Mesendoderm (in vitro differentiated cells): Measurements from ENCODE around the gene HUS1B.

Experiments used
- DNase-seq: peaks from one replicate; pipeline ENCODE4 v3.0.0; 2013
- H2AK5ac ChIP-seq: 2 replicates; pipeline ENCODE4 v1.6.1; 2013; ENCODE audit warnings: low read length, inconsistent platforms
- H2BK120ac ChIP-seq: 2 replicates; pipeline ENCODE4 v1.6.1; 2013; ENCODE audit warnings: low read depth, mild to moderate bottlenecking, low read length, moderate library complexity, mixed read lengths
- H2BK15ac ChIP-seq: replicated peaks from 2 replicates; pipeline ENCODE4 v1.6.1; 2013; ENCODE audit warnings: low read depth, mild to moderate bottlenecking, moderate library complexity
- H2BK5ac ChIP-seq: 2 replicates; pipeline ENCODE4 v1.6.1; 2013; ENCODE audit warnings: low read length, inconsistent platforms
- H3K18ac ChIP-seq: 2 replicates; pipeline ENCODE4 v1.6.1; 2013; ENCODE audit warnings: mild to moderate bottlenecking, low read length, mixed read lengths
- H3K23ac ChIP-seq: one replicate; pipeline ENCODE4 v1.6.1; 2013; ENCODE audit warnings: low read length
- H3K27ac ChIP-seq: 2 replicates; pipeline ENCODE4 v1.5.1; 2013; ENCODE audit warnings: low read depth, mild to moderate bottlenecking, inconsistent platforms, low read length, moderate library complexity
- H3K27me3 ChIP-seq: 2 replicates; pipeline ENCODE4 v1.6.1; 2013; ENCODE audit warnings: low read length, control low read depth, mild to moderate bottlenecking, inconsistent platforms; ENCODE audit not compliant: insufficient read depth, poor library complexity
- H3K36me3 ChIP-seq: 2 replicates; pipeline ENCODE4 v1.6.1; 2013; ENCODE audit warnings: low read length, inconsistent platforms; ENCODE audit not compliant: control insufficient read depth, insufficient read depth
- H3K4ac ChIP-seq: one replicate; pipeline ENCODE4 v1.6.1; 2013; ENCODE audit warnings: low read depth, mild to moderate bottlenecking, low read length, moderate library complexity
- H3K4me1 ChIP-seq: 2 replicates; pipeline ENCODE4 v1.6.1; 2013; ENCODE audit warnings: low read depth, low read length, inconsistent platforms; ENCODE audit not compliant: control insufficient read depth
- H3K4me2 ChIP-seq: 2 replicates; pipeline ENCODE4 v1.6.1; 2013; ENCODE audit warnings: low read length
- H3K4me3 ChIP-seq: 2 replicates; pipeline ENCODE4 v1.5.1; 2013; ENCODE audit warnings: mild to moderate bottlenecking, low read length
- H3K56ac ChIP-seq: one replicate; pipeline ENCODE4 v1.6.1; 2013; ENCODE audit warnings: low read length
- H3K79me1 ChIP-seq: 2 replicates; pipeline ENCODE4 v1.6.1; 2013; ENCODE audit warnings: low read length, inconsistent platforms
- H3K79me2 ChIP-seq: 2 replicates; pipeline ENCODE4 v1.6.1; 2013; ENCODE audit warnings: mild to moderate bottlenecking, low read length; ENCODE audit not compliant: control insufficient read depth, insufficient read depth
- H3K9ac ChIP-seq: 2 replicates; pipeline ENCODE4 v1.6.1; 2013; ENCODE audit warnings: low read length, inconsistent platforms
- H4K5ac ChIP-seq: one replicate; pipeline ENCODE4 v1.6.1; 2013; ENCODE audit warnings: low read length
- H4K8ac ChIP-seq: one replicate; pipeline ENCODE4 v1.6.1; 2013; ENCODE audit warnings: low read depth, mild to moderate bottlenecking, control low read depth, low read length, moderate library complexity
- WGBS: extraction: QIAGEN DNeasy Blood & Tissue Kit; methylation state at CpG from one replicate; pipeline ENCODE4 v1.1.7; 2013; ENCODE audit warnings: low lambda C conversion rate, missing lambda C conversion rate; ENCODE audit not compliant: insufficient coverage; ENCODE audit errors: extremely low coverage; 5-methylcytosine and 5-hydroxymethylcytosine counted together

The HUS1B gene

GRCh38 chr6:683742-684440, 27.0 kb upstream of the HUS1B start:
- Histone ChIP-seq H2BK5ac (no peak overlapping the region), H3K4me3 (no peak overlapping the region), H3K36me3 (no peaks in the 10 kb centered on the region), H3K9ac (peak overlapping the region; percentile 6), H3K27me3 (no peaks in the 10 kb centered on the region), H2BK15ac (no peak overlapping the region), H4K8ac (no peak overlapping the region), H2BK120ac (no peak overlapping the region), H3K23ac (no peak overlapping the region), H3K79me2 (peaks cover 18% of the 10 kb centered on the region), H3K4me2 (peak overlapping the region; percentile 39), H3K4me1 (peaks cover 8% of the 10 kb centered on the region), H4K5ac (no peak overlapping the region), H3K4ac (no peak overlapping the region), H3K56ac (no peak overlapping the region), H2AK5ac (no peak overlapping the region), H3K79me1 (peaks cover 13% of the 10 kb centered on the region), H3K27ac (no peak overlapping the region), H3K18ac (no peak overlapping the region)
- WGBS, result no CpG with 5 or more reads among the region's 15 CpGs
- DNase-seq, result peak; percentile 86

- no peak for DNase-seq
- H3K27me3 ChIP-seq, result no peaks in the 10 kb centered on the region
- no peak overlapping the region for H4K8ac ChIP-seq
- no peak overlapping the region for H2BK15ac ChIP-seq
- H2AK5ac ChIP-seq, result no peak overlapping the region
- peaks cover 18% of the 10 kb centered on the region for H3K79me2 ChIP-seq
- H3K36me3 ChIP-seq, result no peaks in the 10 kb centered on the region
- peaks cover 8% of the 10 kb centered on the region for H3K4me1 ChIP-seq
- no peak overlapping the region for H2BK120ac ChIP-seq
- no peak overlapping the region for H2BK5ac ChIP-seq
- no CpG with 5 or more reads among the region's 5 CpGs for WGBS
- H3K4ac ChIP-seq, result no peak overlapping the region
- H3K27ac ChIP-seq, result no peak overlapping the region
- no peak overlapping the region for H3K4me3 ChIP-seq
- H4K5ac ChIP-seq, result no peak overlapping the region
- H3K23ac ChIP-seq, result no peak overlapping the region
- H3K56ac ChIP-seq, result peak overlapping the region; percentile 29
- peaks cover 8% of the 10 kb centered on the region for H3K79me1 ChIP-seq
- peak overlapping the region; percentile 95 for H3K18ac ChIP-seq
- no peak overlapping the region for H3K4me2 ChIP-seq
- H3K9ac ChIP-seq, result no peak overlapping the region
These were observed 23.9 kb upstream of the HUS1B start for GRCh38 chr6:680666-681340.

- no peak overlapping the region for H3K27ac ChIP-seq
These were observed 23.4 kb upstream of the HUS1B start for GRCh38 chr6:680251-680650.

GRCh38 chr6:679282-679681, 22.4 kb upstream of the HUS1B start:
- Histone ChIP-seq H3K9ac (no peak overlapping the region), H2AK5ac (no peak overlapping the region), H3K4me2 (no peak overlapping the region), H3K79me1 (peaks cover 9% of the 10 kb centered on the region), H3K27ac (no peak overlapping the region), H4K8ac (no peak overlapping the region), H3K4me3 (no peak overlapping the region), H3K27me3 (no peaks in the 10 kb centered on the region), H3K36me3 (no peaks in the 10 kb centered on the region), H3K4me1 (peaks cover 8% of the 10 kb centered on the region), H2BK120ac (no peak overlapping the region), H3K23ac (no peak overlapping the region), H3K79me2 (peaks cover 15% of the 10 kb centered on the region), H2BK15ac (no peak overlapping the region), H3K18ac (no peak overlapping the region), H3K4ac (no peak overlapping the region), H4K5ac (no peak overlapping the region), H2BK5ac (no peak overlapping the region), H3K56ac (no peak overlapping the region)
- no peak for DNase-seq
- no CpG with 5 or more reads among the region's 9 CpGs for WGBS

More at GRCh38 chr6:680251-680650, 23.4 kb upstream of the HUS1B start:
- H2BK15ac ChIP-seq, result peak overlapping the region; percentile 57
- no peak overlapping the region for H2BK120ac ChIP-seq
- H3K4me1 ChIP-seq, result peaks cover 8% of the 10 kb centered on the region
- H3K79me1 ChIP-seq, result peaks cover 6% of the 10 kb centered on the region
- no peak overlapping the region for H3K4ac ChIP-seq
- H3K9ac ChIP-seq, result no peak overlapping the region
- H2AK5ac ChIP-seq, result no peak overlapping the region
- no peak for DNase-seq
- no peak overlapping the region for H4K5ac ChIP-seq
- no peak overlapping the region for H3K4me3 ChIP-seq
- H3K27me3 ChIP-seq, result no peaks in the 10 kb centered on the region
- H4K8ac ChIP-seq, result no peak overlapping the region
- H3K36me3 ChIP-seq, result no peaks in the 10 kb centered on the region
- H2BK5ac ChIP-seq, result no peak overlapping the region
- peaks cover 16% of the 10 kb centered on the region for H3K79me2 ChIP-seq
- WGBS, result no CpG with 5 or more reads among the region's 2 CpGs
- H3K4me2 ChIP-seq, result no peak overlapping the region
- no peak overlapping the region for H3K56ac ChIP-seq
- no peak overlapping the region for H3K23ac ChIP-seq
- peak overlapping the region; percentile 95 for H3K18ac ChIP-seq

GRCh38 chr6:678520-678919, 21.6 kb upstream of the HUS1B start:
- Histone ChIP-seq H3K9ac (no peak overlapping the region), H3K27ac (no peak overlapping the region), H2AK5ac (no peak overlapping the region), H3K4me1 (peaks cover 8% of the 10 kb centered on the region), H3K23ac (no peak overlapping the region), H2BK120ac (no peak overlapping the region), H3K79me2 (peaks cover 15% of the 10 kb centered on the region), H2BK15ac (no peak overlapping the region), H3K4me2 (no peak overlapping the region), H3K18ac (no peak overlapping the region), H3K79me1 (peaks cover 9% of the 10 kb centered on the region), H3K27me3 (no peaks in the 10 kb centered on the region), H3K4ac (no peak overlapping the region), H3K36me3 (no peaks in the 10 kb centered on the region), H2BK5ac (no peak overlapping the region), H4K8ac (no peak overlapping the region), H3K4me3 (no peak overlapping the region), H3K56ac (no peak overlapping the region), H4K5ac (no peak overlapping the region)
- no CpG with 5 or more reads among the region's 3 CpGs for whole genome bisulfite sequencing
- DNase-seq, result no peak
